Hepatocyte (in vitro differentiated cells): ENCODE data around the gene CHKA. TPM values are rescaled to one million over a fixed set of nuclear protein-coding genes. Genes with fewer than 3 reads are reported as not detected.

Experiments used
- DNase-seq: peaks from one replicate; pipeline ENCODE4 v3.0.0-alpha.2; 2016; ENCODE audit warnings: low spot score
- H2AFZ ChIP-seq: fragments of 200-600 bp; sonication (generic); 2 replicates; pipeline ENCODE4 v1.6.0; 2016; ENCODE audit warnings: antibody characterized with exemption, mild to moderate bottlenecking
- H3K27ac ChIP-seq: fragments of 200-600 bp; sonication (generic); 2 replicates; pipeline ENCODE4 v1.5.1; 2016; ENCODE audit warnings: mild to moderate bottlenecking
- H3K27me3 ChIP-seq: fragments of 200-600 bp; sonication (generic); 2 replicates; pipeline ENCODE4 v1.6.1; 2016
- H3K36me3 ChIP-seq: fragments of 200-600 bp; sonication (generic); replicated peaks from 2 replicates; pipeline ENCODE4 v1.5.1; 2016; ENCODE audit warnings: low read depth; ENCODE audit not compliant: insufficient read depth
- H3K4me1 ChIP-seq: fragments of 200-600 bp; sonication (generic); 2 replicates; pipeline ENCODE4 v1.5.1; 2016; ENCODE audit warnings: mild to moderate bottlenecking, moderate library complexity; ENCODE audit not compliant: insufficient read depth
- H3K4me2 ChIP-seq: fragments of 200-600 bp; sonication (generic); 2 replicates; pipeline ENCODE4 v1.6.0; 2016
- H3K4me3 ChIP-seq: fragments of 200-600 bp; sonication (generic); 2 replicates; pipeline ENCODE4 v1.5.1; 2016; ENCODE audit warnings: mild to moderate bottlenecking
- H3K79me2 ChIP-seq: fragments of 200-600 bp; sonication (generic); 2 replicates; pipeline ENCODE4 v1.6.0; 2017; ENCODE audit warnings: mild to moderate bottlenecking
- H3K9me2 ChIP-seq: fragments of 200-600 bp; sonication (generic); replicated peaks from 2 replicates; pipeline ENCODE4 v1.6.0; 2017; ENCODE audit warnings: mild to moderate bottlenecking; ENCODE audit not compliant: insufficient read depth
- H3K9me3 ChIP-seq: fragments of 200-600 bp; sonication (generic); 2 replicates; pipeline ENCODE4 v1.5.1; 2016; ENCODE audit warnings: low read depth, mild to moderate bottlenecking
- H4K20me1 ChIP-seq: fragments of 200-600 bp; sonication (generic); 2 replicates; pipeline ENCODE4 v1.6.0; 2016; ENCODE audit warnings: mild to moderate bottlenecking; ENCODE audit not compliant: insufficient read depth, poor library complexity, severe bottlenecking
- EZH2 ChIP-seq: fragments of 200-600 bp; sonication (generic); IDR thresholded peaks from 2 replicates; pipeline ENCODE4 v1.6.1; 2016; ENCODE audit warnings: antibody characterized with exemption, mild to moderate bottlenecking, borderline replicate concordance
- EZH2phosphoT487 ChIP-seq: fragments of 200-600 bp; sonication (generic); IDR thresholded peaks from one replicate; pipeline ENCODE4 v1.6.1; 2018; ENCODE audit warnings: antibody characterized with exemption, mild to moderate bottlenecking, low read depth, moderate library complexity; ENCODE audit not compliant: unreplicated experiment, severe bottlenecking
- WGBS: methylation state at CpG from one replicate; pipeline ENCODE4 v1.1.6; 2016; ENCODE audit warnings: low lambda C conversion rate; ENCODE audit errors: missing lambda C conversion rate; 5-methylcytosine and 5-hydroxymethylcytosine counted together
- polyA plus RNA-seq: library from polyadenylated mRNA; unstranded; fragments of >200 nt; fragmentation: Nextera tagmentation; extraction: Ambion mirVana; gene quantifications from 2 replicates; pipeline ENCODE4 v1.2.1, GENCODE V29; 2016
- total RNA-seq: library from RNA; depleted of rRNA; stranded (reverse); fragments of >200 nt; gene quantifications from 2 replicates; pipeline ENCODE4 v1.2.3, GENCODE V29; 2014
- TF ChIP-seq, protein P1 (sequence below): fragments of 200-600 bp; sonication (generic); IDR thresholded peaks from 2 replicates; pipeline ENCODE4 v1.5.1; 2016; ENCODE audit warnings: antibody characterized with exemption, mild to moderate bottlenecking; ENCODE audit not compliant: poor library complexity

CHKA gene
- total and polyA plus RNA-seq, 2 experiments from 2014 or later = 70.0 to 117 TPM

DNA sequence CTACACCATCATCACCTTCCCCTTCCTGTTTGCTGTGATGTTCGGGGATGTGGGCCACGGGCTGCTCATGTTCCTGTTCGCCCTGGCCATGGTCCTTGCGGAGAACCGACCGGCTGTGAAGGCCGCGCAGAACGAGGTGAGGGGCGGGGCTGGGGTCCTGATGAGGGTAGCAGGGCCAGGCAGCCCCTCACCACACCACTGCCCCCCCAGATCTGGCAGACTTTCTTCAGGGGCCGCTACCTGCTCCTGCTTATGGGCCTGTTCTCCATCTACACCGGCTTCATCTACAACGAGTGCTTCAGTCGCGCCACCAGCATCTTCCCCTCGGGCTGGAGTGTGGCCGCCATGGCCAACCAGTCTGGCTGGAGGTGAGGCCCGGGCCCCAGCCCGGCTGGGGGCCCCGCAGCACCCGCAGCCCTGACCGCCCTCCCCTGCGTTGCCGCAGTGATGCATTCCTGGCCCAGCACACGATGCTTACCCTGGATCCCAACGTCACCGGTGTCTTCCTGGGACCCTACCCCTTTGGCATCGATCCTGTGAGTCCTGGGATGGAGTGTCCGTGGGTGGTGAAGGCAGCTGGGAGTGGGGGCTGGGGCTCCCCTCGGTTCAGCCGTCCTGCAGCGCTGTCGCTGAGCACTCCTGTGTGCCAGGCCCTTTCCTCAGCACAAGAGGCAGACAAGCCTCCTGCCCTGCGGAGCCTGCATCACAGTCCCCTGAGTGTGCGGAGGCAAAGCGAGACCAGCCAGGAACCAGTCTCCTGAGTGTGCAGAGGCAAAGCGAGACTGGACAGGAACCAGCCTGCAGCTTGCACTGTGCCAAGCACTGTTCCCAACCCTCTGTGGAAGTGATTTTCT lies 73.5 kb downstream of the CHKA start:
- 95% methylated on average over 37 of the region's 37 CpGs for WGBS
- H3K36me3 ChIP-seq = no peaks in the 10 kb centered on the region
- H3K79me2 ChIP-seq = no peaks in the 10 kb centered on the region
- H3K4me3 ChIP-seq = no peak overlapping the region
- no peaks in the 10 kb centered on the region for H3K27me3 ChIP-seq
- TF ChIP-seq EZH2phosphoT487 (no peak), EZH2 (no peak)
- TF ChIP-seq, protein P1, sequence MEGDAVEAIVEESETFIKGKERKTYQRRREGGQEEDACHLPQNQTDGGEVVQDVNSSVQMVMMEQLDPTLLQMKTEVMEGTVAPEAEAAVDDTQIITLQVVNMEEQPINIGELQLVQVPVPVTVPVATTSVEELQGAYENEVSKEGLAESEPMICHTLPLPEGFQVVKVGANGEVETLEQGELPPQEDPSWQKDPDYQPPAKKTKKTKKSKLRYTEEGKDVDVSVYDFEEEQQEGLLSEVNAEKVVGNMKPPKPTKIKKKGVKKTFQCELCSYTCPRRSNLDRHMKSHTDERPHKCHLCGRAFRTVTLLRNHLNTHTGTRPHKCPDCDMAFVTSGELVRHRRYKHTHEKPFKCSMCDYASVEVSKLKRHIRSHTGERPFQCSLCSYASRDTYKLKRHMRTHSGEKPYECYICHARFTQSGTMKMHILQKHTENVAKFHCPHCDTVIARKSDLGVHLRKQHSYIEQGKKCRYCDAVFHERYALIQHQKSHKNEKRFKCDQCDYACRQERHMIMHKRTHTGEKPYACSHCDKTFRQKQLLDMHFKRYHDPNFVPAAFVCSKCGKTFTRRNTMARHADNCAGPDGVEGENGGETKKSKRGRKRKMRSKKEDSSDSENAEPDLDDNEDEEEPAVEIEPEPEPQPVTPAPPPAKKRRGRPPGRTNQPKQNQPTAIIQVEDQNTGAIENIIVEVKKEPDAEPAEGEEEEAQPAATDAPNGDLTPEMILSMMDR = no peak
- H2AFZ ChIP-seq = no peak overlapping the region
- DNase-seq = no peak
- H3K9me3 ChIP-seq = no peaks in the 10 kb centered on the region
- no peaks in the 10 kb centered on the region for H4K20me1 ChIP-seq
- no peaks in the 10 kb centered on the region for H3K9me2 ChIP-seq
- no peak overlapping the region for H3K4me2 ChIP-seq
- H3K27ac ChIP-seq = no peak overlapping the region
- no peaks in the 10 kb centered on the region for H3K4me1 ChIP-seq

DNA sequence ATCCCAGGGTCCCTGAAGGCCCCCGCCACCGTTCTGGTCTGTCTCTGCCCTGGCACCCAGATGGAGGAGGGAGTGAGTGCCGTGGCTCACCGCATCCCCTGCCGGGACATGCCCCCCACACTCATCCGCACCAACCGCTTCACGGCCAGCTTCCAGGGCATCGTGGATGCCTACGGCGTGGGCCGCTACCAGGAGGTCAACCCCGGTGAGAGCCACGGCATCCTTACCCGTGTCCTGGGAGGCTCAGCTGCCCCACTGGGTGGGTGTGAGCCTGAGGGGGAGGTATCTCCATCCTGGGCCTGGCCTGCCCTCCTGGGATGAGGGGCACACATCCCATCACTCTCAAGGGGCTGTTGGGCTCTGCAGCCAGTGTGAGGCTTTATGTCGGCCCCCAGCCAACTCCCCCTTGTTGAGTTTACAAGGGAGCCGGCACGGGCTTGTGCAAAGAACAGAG lies 76.3 kb downstream of the CHKA start:
- no peak overlapping the region for H3K4me3 ChIP-seq
- H3K9me2 ChIP-seq = no peaks in the 10 kb centered on the region
- 96% methylated on average over 18 of the region's 18 CpGs for WGBS
- no peak for DNase-seq
- H3K9me3 ChIP-seq = no peaks in the 10 kb centered on the region
- H2AFZ ChIP-seq = no peak overlapping the region
- no peak overlapping the region for H3K4me2 ChIP-seq
- H4K20me1 ChIP-seq = no peaks in the 10 kb centered on the region
- H3K79me2 ChIP-seq = peaks cover 3% of the 10 kb centered on the region
- no peaks in the 10 kb centered on the region for H3K27me3 ChIP-seq
- H3K36me3 ChIP-seq = no peaks in the 10 kb centered on the region
- peaks cover 10% of the 10 kb centered on the region for H3K4me1 ChIP-seq
- TF ChIP-seq, protein P1 = no peak
- no peak for TF ChIP-seq EZH2phosphoT487
- no peak for TF ChIP-seq EZH2
- no peak overlapping the region for H3K27ac ChIP-seq

DNA sequence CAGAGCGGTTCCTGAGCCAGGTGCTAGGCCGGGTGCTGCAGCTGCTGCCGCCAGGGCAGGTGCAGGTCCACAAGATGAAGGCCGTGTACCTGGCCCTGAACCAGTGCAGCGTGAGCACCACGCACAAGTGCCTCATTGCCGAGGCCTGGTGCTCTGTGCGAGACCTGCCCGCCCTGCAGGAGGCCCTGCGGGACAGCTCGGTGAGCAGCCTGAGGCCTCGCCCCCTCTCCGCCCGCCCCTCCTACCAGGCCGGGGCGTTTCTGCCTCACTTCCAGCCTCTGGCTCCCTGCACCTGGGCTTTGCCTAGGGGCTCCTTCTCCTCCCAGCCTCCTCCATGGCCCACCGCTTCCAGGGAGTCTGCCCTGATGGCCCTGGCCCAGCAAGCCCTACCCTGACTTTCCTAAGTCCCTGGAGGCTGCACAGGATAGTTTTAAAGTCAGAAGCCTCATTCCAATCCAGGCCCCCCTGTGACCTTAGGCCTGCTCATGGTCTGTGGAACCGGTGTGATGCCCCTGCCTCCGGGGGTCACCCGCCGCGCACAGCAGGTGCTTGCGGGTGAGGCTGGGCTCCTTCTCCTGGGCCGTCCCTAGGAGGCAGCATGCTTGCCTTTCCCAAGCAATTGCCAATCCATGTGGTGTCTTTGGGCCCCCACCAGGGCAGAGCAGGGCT lies 76.9 kb downstream of the CHKA start:
- Histone ChIP-seq H3K27me3 (no peaks in the 10 kb centered on the region), H3K27ac (no peak overlapping the region), H3K9me3 (no peaks in the 10 kb centered on the region), H2AFZ (no peak overlapping the region), H3K4me1 (peaks cover 14% of the 10 kb centered on the region), H3K4me2 (peak overlapping the region; percentile 25), H3K4me3 (no peak overlapping the region), H3K79me2 (peaks cover 3% of the 10 kb centered on the region), H4K20me1 (no peaks in the 10 kb centered on the region), H3K36me3 (no peaks in the 10 kb centered on the region), H3K9me2 (no peaks in the 10 kb centered on the region)
- DNase-seq = no peak
- WGBS = 88% methylated on average over 24 of the region's 24 CpGs
- TF ChIP-seq EZH2phosphoT487 (no peak), EZH2 (no peak)
- TF ChIP-seq, protein P1 = no peak
